Measurements from ENCODE around the gene TMED5. TPM values are rescaled to one million over a fixed set of nuclear protein-coding genes. Genes with fewer than 3 reads are reported as not detected.

TMED5 gene
- total RNA-seq, 1 experiment from 2014 or later: 32.6 TPM

GRCh38 chr1:93142161-93142560, 38.1 kb downstream of the TMED5 start:
- no peaks in the 10 kb centered on the region for H3K27me3 ChIP-seq (ENCODE audit: insufficient read depth, low read length)
- H3K9me3 ChIP-seq (ENCODE audit: control insufficient read depth in 1 of 2, insufficient read depth in 1 of 2, low read depth in 1 of 2, low read length in 2 of 2): no peaks in the 10 kb centered on the region
- H3K36me3 ChIP-seq (ENCODE audit: control insufficient read depth in 1 of 2, insufficient read depth in 2 of 2, low read length in 2 of 2): peaks cover 7 to 12% of the 10 kb centered on the region in 2 experiments; a peak in 3 of 4 replicates
- TF ChIP-seq EGR1 (IDR thresholded peaks at IDR 0.05; ENCODE audit: low read depth) (no peak), POLR2A (IDR thresholded peaks at IDR 0.05; ENCODE audit: borderline replicate concordance, extremely low read depth, insufficient read depth, insufficient read length) (no peak), REST (IDR thresholded peaks at IDR 0.05; ENCODE audit: low read depth) (no peak), MAX (IDR thresholded peaks at IDR 0.05) (no peak), ELF1 (IDR thresholded peaks at IDR 0.05; ENCODE audit: borderline replicate concordance, low read depth) (no peak), SP1 (IDR thresholded peaks at IDR 0.05; ENCODE audit: low read depth) (no peak), EZH2 (IDR thresholded peaks at IDR 0.05) (no peak), YY1 (IDR thresholded peaks at IDR 0.05; ENCODE audit: extremely low read depth, insufficient replicate concordance, low read depth, low read length) (no peak), JUND (IDR thresholded peaks at IDR 0.05) (no peak), RAD21 (IDR thresholded peaks at IDR 0.05; ENCODE audit: low read depth) (no peak), POLR2AphosphoS5 (IDR thresholded peaks at IDR 0.05; ENCODE audit: low read depth, low read length) (no peak)
- no peak overlapping the region for H3K4me2 ChIP-seq (ENCODE audit: low read length)
- H3K79me2 ChIP-seq (ENCODE audit: insufficient read depth, low read length): 0 out of 2 replicates have a peak, but pooled peaks cover 6% of the 10 kb centered on the region
- POLR2A ChIA-PET: no interaction called here
- DNase-seq (ENCODE audit: low read depth, low spot score): no peak
- no peaks in the 10 kb centered on the region for H3K9me2 ChIP-seq (ENCODE audit: insufficient read depth)
- no TSS peak for BruUV-seq (replicated peaks)
- CTCF ChIA-PET: no interaction called here
- no peak overlapping the region for H3K27ac ChIP-seq (ENCODE audit: low read depth, low read length)
- no peaks in the 10 kb centered on the region for H4K20me1 ChIP-seq (ENCODE audit: insufficient read depth)
- H2AFZ ChIP-seq (ENCODE audit: low read depth, low read length, poor library complexity, severe bottlenecking): no peak overlapping the region
- ATAC-seq: no peak
- H3K4me3 ChIP-seq (replicated peaks in 1 of 2; ENCODE audit: low read depth in 1 of 2, low read length in 2 of 2): no peak overlapping the region
- intact Hi-C loops (cut with micrococcal nuclease): no loop called here
- no peak overlapping the region for H3K9ac ChIP-seq (ENCODE audit: low read length)
- RAD21 ChIA-PET (ENCODE audit: low non-redundant PET in 1 of 2, low total read pairs in 2 of 2, uncharacterized antibody in 2 of 2, unreplicated experiment in 2 of 2): no interaction called here
- no peaks in the 10 kb centered on the region for H3K4me1 ChIP-seq (ENCODE audit: control insufficient read depth in 1 of 2, insufficient read depth in 2 of 2, low read length in 2 of 2)

Data from HCT116 (cell line).